GM12801 (cell line): ENCODE results near the gene STK32C.

Experiments used
- TF ChIP-seq, protein P1 (sequence below): IDR thresholded peaks from one replicate; pipeline ENCODE4 v1.5.1; 2011; ENCODE audit warnings: control low read depth; ENCODE audit not compliant: insufficient read length; ENCODE audit errors: extremely low read depth

The STK32C gene

DNA sequence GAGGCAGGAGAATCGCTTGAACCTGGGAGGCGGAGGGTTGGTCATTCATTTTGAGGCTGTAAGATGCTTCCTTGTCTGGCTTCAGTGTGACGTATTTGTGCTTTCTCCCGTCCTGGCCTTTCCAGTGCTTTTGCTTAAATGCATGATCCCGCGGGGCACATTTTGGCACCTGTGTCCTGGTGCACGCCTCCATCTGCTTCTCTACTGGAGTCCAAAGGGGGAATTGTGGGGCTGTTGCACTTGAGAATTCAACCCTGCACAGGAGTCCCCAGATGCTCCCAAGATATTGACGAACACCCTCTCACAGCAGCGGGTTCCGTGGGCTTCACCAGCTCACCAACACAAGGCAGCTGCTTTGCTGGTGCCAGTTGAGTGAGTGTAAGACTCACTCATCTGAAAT lies 14.0 kb upstream of the STK32C start:
- TF ChIP-seq, protein P1, sequence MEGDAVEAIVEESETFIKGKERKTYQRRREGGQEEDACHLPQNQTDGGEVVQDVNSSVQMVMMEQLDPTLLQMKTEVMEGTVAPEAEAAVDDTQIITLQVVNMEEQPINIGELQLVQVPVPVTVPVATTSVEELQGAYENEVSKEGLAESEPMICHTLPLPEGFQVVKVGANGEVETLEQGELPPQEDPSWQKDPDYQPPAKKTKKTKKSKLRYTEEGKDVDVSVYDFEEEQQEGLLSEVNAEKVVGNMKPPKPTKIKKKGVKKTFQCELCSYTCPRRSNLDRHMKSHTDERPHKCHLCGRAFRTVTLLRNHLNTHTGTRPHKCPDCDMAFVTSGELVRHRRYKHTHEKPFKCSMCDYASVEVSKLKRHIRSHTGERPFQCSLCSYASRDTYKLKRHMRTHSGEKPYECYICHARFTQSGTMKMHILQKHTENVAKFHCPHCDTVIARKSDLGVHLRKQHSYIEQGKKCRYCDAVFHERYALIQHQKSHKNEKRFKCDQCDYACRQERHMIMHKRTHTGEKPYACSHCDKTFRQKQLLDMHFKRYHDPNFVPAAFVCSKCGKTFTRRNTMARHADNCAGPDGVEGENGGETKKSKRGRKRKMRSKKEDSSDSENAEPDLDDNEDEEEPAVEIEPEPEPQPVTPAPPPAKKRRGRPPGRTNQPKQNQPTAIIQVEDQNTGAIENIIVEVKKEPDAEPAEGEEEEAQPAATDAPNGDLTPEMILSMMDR = no peak

DNA sequence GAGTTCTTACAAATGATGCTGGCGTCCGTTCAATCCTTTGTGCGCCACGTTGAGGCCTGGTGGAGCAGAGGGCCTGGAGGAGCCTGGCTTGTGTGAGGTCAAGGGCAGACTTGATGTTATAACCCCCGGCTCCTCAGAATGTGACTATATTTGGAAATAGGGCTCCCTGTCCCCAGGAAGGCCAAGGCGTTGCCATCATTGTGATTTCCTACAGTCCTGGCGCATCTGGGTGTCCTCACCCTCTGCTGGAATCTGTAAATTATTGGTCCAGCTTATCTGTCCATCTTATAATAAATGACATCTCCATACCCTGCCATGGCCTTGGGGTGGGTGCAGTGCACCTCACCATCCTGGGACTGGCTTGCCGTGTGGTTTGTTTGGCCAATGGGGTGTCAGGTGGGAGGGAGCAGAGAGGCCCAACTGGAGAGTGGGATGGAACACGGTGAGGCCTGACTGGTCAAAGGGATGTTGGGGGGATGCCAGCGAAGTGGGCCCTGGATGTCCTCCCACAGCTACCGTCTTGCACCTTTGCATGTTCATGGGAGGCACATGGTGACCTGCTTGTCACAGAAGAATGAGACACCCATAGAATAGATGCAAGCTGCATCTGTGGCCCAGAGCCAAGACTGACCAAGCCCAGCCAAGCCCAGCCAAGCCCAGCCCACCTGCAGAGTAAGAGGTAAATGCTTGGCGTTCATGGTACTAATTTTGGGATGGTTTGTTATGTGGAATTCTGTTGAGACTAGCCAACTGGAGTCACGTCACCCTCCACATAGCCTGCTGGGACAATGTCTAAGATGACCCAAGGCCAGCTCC lies 13.1 kb upstream of the STK32C start:
- TF ChIP-seq, protein P1 = no peak

DNA sequence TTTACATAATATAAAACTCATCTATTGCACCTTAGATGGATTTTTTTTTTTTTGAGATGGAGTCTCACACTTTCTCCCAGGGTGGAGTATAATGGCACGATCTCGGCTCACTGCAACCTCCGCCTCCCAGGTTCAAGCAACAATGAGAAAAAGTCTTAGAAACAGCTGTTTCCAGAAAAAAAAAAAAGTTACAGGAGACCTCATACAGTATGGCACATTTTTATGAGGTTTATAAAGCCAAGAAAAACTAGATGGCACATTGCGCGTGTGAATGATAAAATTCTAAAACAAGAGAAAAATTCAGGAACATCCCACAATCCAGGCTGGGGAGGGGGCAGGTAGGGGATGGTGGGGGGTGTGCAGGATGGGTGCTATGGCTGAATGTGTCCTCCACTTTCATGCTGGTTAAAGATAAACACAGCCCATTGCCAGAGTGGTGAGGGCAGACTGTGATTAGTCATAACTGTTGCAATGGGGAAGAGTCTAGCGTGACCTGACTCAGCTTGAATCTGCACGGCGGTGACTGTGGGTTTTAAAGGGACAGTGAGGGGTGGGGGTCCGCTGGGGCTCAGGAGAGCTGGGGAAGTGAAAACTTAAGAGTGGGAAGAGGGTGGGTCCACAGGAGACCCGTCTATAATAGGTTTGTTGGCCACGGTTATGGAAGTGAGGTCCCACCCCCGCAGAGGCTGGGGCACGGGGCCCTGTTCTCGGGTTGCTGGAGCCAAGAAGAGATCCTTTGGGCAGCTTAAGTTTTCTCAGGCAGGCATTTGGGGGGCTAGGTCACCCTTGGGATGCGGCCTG lies 12.3 kb upstream of the STK32C start:
- TF ChIP-seq, protein P1 = no peak

DNA sequence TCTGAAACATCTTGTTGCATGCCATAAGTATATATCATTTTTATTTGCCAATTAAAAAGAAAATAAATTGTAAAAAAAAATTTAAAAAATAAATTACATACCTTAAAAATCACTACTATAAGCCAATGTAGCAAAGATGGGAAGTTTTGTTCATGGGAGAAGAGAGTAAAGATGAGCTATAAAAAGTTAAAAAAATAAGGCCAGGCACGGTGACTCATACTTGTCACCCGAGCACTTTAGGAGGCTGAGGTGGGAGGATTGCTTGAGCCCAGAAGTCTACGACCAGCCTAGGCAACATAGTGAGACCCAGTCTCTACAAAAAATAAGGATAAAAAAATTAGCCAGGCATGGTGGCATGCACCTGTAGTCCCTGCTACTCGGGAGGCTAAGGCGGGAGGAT lies 8.4 kb upstream of the STK32C start:
- TF ChIP-seq, protein P1 = no peak

DNA sequence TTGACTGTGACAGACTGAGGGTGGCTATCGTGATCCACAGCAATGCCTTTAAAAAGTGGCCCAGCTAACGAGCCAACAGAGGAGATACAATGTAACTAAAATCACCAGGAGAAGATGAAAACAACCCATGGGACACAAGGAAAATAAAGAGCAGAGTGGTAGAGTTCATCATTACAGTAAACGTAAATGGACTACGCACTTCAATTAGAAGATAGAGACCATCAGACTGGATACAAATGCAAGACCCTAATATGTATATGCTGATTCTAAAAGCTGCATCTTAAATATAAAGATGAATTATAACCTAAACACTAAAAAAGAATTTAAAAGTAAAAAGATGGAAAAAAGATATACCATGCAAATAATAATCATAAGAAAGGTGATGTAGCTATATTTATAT lies 6.6 kb upstream of the STK32C start:
- TF ChIP-seq, protein P1 = no peak

DNA sequence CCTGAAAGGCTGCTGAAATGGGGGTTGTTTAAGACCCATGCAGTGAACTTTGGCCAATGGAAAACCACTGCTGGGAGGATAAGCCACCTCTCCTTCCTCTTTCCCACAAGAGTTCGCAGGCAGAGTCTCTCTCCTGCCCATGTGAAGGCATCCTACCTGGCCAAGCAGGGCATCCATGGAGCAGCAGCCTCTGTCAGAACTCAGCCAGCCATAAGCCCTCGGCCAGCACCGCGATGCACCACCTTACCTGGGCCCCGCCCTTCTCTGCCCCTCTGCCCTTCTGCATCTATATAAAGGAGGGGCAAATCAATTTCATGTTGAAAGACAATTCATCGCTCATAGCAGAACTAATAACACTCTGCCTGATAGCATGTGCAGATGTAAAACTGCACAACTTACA lies 6.1 kb upstream of the STK32C start:
- TF ChIP-seq, protein P1 = no peak

DNA sequence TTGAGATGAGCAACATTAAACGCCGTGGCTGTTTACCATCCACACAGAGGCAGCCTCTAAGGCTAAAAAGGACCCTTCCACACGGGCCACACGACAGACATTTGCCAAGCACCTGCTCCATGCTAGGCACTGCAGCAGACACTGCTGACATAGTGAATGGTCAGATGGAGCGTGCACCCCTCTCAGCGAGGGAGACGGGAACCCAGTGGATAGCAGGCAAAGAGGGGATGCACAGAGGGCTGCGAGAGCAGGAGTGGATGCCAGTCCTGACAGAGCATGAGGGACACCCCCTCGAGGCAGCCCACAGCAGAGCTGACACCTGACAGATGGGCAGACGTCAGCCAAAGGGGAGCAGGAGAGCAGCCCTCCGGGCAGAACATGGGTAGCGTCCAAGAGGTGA lies 5.6 kb upstream of the STK32C start:
- TF ChIP-seq, protein P1 = no peak
